GM23338 (cell line): ENCODE results near the gene CASTOR1. TPM values are rescaled to one million over a fixed set of nuclear protein-coding genes. Genes with fewer than 3 reads are reported as not detected.

ENCODE experiments used
- ATAC-seq: fragments of 200-7000 bp; cut with Tn5 transposase; 3 replicates; pipeline ENCODE4 v1.9.1; 2020
- DNase-seq: peaks from one replicate; pipeline ENCODE4 v3.0.0-alpha.2; 2015; ENCODE audit warnings: low spot score
- H2AFZ ChIP-seq: fragments of 200-600 bp; sonication (generic); 2 replicates; pipeline ENCODE4 v1.8.0; 2016; ENCODE audit warnings: antibody characterized with exemption, mild to moderate bottlenecking, moderate library complexity
- H3F3A ChIP-seq: fragments of 200-600 bp; sonication (generic); replicated peaks from 2 replicates; pipeline ENCODE4 v1.8.0; 2017; ENCODE audit warnings: antibody characterized with exemption, mixed run types, low read depth
- H3K27ac ChIP-seq: fragments of 200-600 bp; sonication (generic); 2 replicates; pipeline ENCODE4 v1.6.1; 2016; ENCODE audit warnings: low read depth
- H3K27me3 ChIP-seq: fragments of 200-600 bp; sonication (generic); 2 replicates; pipeline ENCODE4 v1.8.0; 2016; ENCODE audit warnings: mild to moderate bottlenecking, mixed run types, moderate library complexity; ENCODE audit not compliant: insufficient read depth
- H3K36me3 ChIP-seq: fragments of 200-600 bp; sonication (generic); 2 replicates; pipeline ENCODE4 v1.8.0; 2016; ENCODE audit warnings: mild to moderate bottlenecking; ENCODE audit not compliant: insufficient read depth
- H3K4me1 ChIP-seq: fragments of 200-600 bp; sonication (generic); 2 replicates; pipeline ENCODE4 v1.8.0; 2016; ENCODE audit warnings: mild to moderate bottlenecking, moderate library complexity; ENCODE audit not compliant: insufficient read depth
- H3K4me2 ChIP-seq: fragments of 200-600 bp; sonication (generic); 2 replicates; pipeline ENCODE4 v1.7.1; 2017; ENCODE audit warnings: mixed run types
- H3K4me3 ChIP-seq: fragments of 200-600 bp; sonication (generic); 2 replicates; pipeline ENCODE4 v1.6.1; 2016; ENCODE audit warnings: mixed run types
- H3K79me2 ChIP-seq: fragments of 200-600 bp; sonication (generic); replicated peaks from 2 replicates; pipeline ENCODE4 v1.8.0; 2017; ENCODE audit warnings: mild to moderate bottlenecking; ENCODE audit not compliant: insufficient read depth
- H3K9me2 ChIP-seq: fragments of 200-600 bp; sonication (generic); 2 replicates; pipeline ENCODE4 v1.8.0; 2017; ENCODE audit not compliant: insufficient read depth
- H4K20me1 ChIP-seq: fragments of 200-600 bp; sonication (generic); replicated peaks from 2 replicates; pipeline ENCODE4 v1.8.0; 2017; ENCODE audit warnings: mild to moderate bottlenecking; ENCODE audit not compliant: insufficient read depth
- H3K27ac Mint-ChIP-seq: 2 replicates; pipeline ENCODE4 v1.8.0; 2020; ENCODE audit warnings: inconsistent platforms, mild to moderate bottlenecking, moderate library complexity, mixed read lengths
- H3K27me3 Mint-ChIP-seq: 3 replicates; pipeline ENCODE4 v1.8.0; 2022; ENCODE audit warnings: low read depth, mild to moderate bottlenecking, moderate library complexity, mixed read lengths, inconsistent platforms; ENCODE audit not compliant: insufficient read depth, poor library complexity
- H3K36me3 Mint-ChIP-seq: 3 replicates; pipeline ENCODE4 v1.8.0; 2021; ENCODE audit warnings: low read depth, mild to moderate bottlenecking, inconsistent platforms, moderate library complexity, mixed read lengths
- H3K4me1 Mint-ChIP-seq: 3 replicates; pipeline ENCODE4 v1.8.0; 2020; ENCODE audit warnings: mild to moderate bottlenecking, inconsistent platforms, mixed read lengths
- H3K4me3 Mint-ChIP-seq: 3 replicates; pipeline ENCODE4 v1.8.0; 2021; ENCODE audit warnings: moderate library complexity, mild to moderate bottlenecking, inconsistent platforms, mixed read lengths
- H3K9me3 Mint-ChIP-seq: 3 replicates; pipeline ENCODE4 v1.8.0; 2020; ENCODE audit warnings: moderate library complexity, mild to moderate bottlenecking, inconsistent platforms, mixed read lengths
- CREB1 ChIP-seq: fragments of 250-450 bp; sonication (Bioruptor Pico); IDR thresholded peaks from 2 replicates; pipeline ENCODE4 v1.5.0; 2020; ENCODE audit warnings: low read depth, mild to moderate bottlenecking, moderate library complexity
- EZH2phosphoT487 ChIP-seq: fragments of 200-600 bp; sonication (generic); IDR thresholded peaks from one replicate; pipeline ENCODE4 v1.8.1; 2018; ENCODE audit warnings: antibody characterized with exemption; ENCODE audit not compliant: unreplicated experiment
- JUNB ChIP-seq: IDR thresholded peaks from one replicate; pipeline ENCODE4 v1.6.1; 2016; ENCODE audit warnings: antibody characterized with exemption; ENCODE audit not compliant: unreplicated experiment
- NANOG ChIP-seq: IDR thresholded peaks from 2 replicates; pipeline ENCODE4 v1.6.1; 2016; ENCODE audit warnings: antibody characterized with exemption, borderline replicate concordance
- STAT1 ChIP-seq: IDR thresholded peaks from one replicate; pipeline ENCODE4 v1.6.1; 2016; ENCODE audit warnings: antibody characterized with exemption; ENCODE audit not compliant: unreplicated experiment
- ZNF114 ChIP-seq: fragments of 250-450 bp; sonication (Bioruptor Pico); IDR thresholded peaks from 2 replicates; pipeline ENCODE4 v1.5.0; 2020; ENCODE audit warnings: mild to moderate bottlenecking, moderate library complexity
- polyA plus RNA-seq: library from polyadenylated mRNA; unstranded; fragments of >200 nt; fragmentation: Nextera tagmentation; extraction: Ambion mirVana; gene quantifications from 2 replicates; pipeline ENCODE4 v1.2.1, GENCODE V29; 2016
- total RNA-seq: library from RNA; depleted of rRNA; stranded (reverse); fragments of >200 nt; shearing (Covaris generic); gene quantifications from 2 replicates; pipeline ENCODE4 v1.2.3, GENCODE V29; 2014
- TF ChIP-seq, protein P1 (sequence below), 2 experiments: fragments of 200-600 bp in 1 of 2; sonication (generic) in 1 of 2; conservative IDR thresholded peaks; 2 replicates each; pipeline versions ENCODE4 v1.5.1 to v1.6.1; 2016 to 2017; ENCODE audit warnings: antibody characterized with exemption in 2 of 2, low read depth in 2 of 2, mild to moderate bottlenecking in 2 of 2, moderate library complexity in 1 of 2
- TF ChIP-seq, protein P2 (sequence below): IDR thresholded peaks from one replicate; pipeline ENCODE4 v1.6.1; 2018; ENCODE audit warnings: antibody characterized with exemption; ENCODE audit not compliant: unreplicated experiment
- TF ChIP-seq, protein P3 (sequence below): fragments of 250-450 bp; sonication (Bioruptor Pico); IDR thresholded peaks from 2 replicates; pipeline ENCODE4 v1.5.0; 2020; ENCODE audit warnings: mild to moderate bottlenecking, moderate library complexity
- TF ChIP-seq, protein P4 (sequence below): IDR thresholded peaks from 2 replicates; pipeline ENCODE4 v1.6.1; 2016; ENCODE audit warnings: antibody characterized with exemption

The CASTOR1 gene
- total and polyA plus RNA-seq, 2 experiments from 2014 or later, result 11.3 to 23.2 TPM

DNA sequence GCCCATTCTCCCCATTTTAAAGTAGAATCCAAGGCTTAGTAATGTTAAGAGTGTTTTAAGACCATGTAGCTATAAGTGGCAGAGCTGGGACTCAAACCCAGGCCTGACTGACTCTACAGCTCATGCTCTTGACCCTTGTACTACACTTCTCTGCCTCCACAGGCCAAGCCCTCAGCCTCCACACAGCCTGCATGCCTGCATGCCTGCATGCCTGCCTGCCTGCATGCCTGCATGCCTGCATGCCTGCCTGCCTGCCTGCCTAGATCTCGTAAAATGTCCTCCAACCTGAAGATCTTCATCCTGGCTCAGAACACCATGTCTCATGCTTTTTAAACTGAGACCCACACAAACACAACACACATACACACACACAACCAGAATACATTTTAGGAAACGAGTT, 18.8 kb upstream of the CASTOR1 start (continued):
- TF ChIP-seq, protein P1, sequence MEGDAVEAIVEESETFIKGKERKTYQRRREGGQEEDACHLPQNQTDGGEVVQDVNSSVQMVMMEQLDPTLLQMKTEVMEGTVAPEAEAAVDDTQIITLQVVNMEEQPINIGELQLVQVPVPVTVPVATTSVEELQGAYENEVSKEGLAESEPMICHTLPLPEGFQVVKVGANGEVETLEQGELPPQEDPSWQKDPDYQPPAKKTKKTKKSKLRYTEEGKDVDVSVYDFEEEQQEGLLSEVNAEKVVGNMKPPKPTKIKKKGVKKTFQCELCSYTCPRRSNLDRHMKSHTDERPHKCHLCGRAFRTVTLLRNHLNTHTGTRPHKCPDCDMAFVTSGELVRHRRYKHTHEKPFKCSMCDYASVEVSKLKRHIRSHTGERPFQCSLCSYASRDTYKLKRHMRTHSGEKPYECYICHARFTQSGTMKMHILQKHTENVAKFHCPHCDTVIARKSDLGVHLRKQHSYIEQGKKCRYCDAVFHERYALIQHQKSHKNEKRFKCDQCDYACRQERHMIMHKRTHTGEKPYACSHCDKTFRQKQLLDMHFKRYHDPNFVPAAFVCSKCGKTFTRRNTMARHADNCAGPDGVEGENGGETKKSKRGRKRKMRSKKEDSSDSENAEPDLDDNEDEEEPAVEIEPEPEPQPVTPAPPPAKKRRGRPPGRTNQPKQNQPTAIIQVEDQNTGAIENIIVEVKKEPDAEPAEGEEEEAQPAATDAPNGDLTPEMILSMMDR (conservative IDR thresholded peaks at IDR 0.05; ENCODE audit: low read depth in 2 of 2), result no peak

DNA sequence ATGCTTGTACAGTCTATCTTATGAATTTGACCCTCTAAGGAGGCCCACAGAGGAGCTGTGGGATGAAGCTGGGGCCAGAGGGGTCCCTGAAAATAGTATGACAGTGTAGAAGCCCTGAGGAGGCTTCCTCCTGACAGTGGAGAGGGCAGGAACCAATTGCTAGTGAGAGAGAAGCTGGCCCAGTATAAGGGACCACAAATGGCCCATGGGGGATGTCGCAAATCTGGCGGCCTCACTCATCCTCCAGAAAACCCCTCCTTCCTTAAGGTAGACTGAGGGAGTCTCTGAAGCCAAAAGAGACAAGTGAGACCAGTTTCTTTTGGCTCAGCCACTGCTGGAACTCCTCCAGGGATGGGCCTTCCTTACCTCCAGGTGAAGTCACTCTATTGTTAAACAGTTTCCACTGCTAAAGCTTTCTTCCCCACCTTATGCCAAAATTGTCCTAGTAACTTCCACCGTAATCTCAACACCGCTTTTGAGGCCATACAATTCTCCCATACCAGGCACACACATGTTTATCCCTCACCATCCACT, 17.8 kb upstream of the CASTOR1 start:
- DNase-seq, result no peak
- no peak overlapping the region for H2AFZ ChIP-seq
- H3K9me2 ChIP-seq, result no peaks in the 10 kb centered on the region
- peaks cover 3% of the 10 kb centered on the region for H4K20me1 ChIP-seq
- H3K27ac ChIP-seq, result no peak overlapping the region
- no peak for ATAC-seq
- H3K27me3 Mint-ChIP-seq, result peaks cover 4% of the 10 kb centered on the region
- peaks cover 4% of the 10 kb centered on the region; the same call in 1 of the 2 replicates for H3K4me1 ChIP-seq
- no peaks in the 10 kb centered on the region for H3K36me3 ChIP-seq
- H3K36me3 Mint-ChIP-seq, result no peaks in the 10 kb centered on the region
- no peaks in the 10 kb centered on the region for H3K27me3 ChIP-seq
- no peaks in the 10 kb centered on the region for H3K9me3 Mint-ChIP-seq
- H3K4me2 ChIP-seq, result no peak overlapping the region
- H3K79me2 ChIP-seq, result no peaks in the 10 kb centered on the region
- peaks cover 11% of the 10 kb centered on the region for H3K4me1 Mint-ChIP-seq
- no peak overlapping the region for H3K4me3 Mint-ChIP-seq
- no peak overlapping the region for H3K4me3 ChIP-seq
- no peak overlapping the region for H3K27ac Mint-ChIP-seq
- no peaks in the 10 kb centered on the region for H3F3A ChIP-seq
- TF ChIP-seq STAT1, result no peak
- TF ChIP-seq, protein P2, sequence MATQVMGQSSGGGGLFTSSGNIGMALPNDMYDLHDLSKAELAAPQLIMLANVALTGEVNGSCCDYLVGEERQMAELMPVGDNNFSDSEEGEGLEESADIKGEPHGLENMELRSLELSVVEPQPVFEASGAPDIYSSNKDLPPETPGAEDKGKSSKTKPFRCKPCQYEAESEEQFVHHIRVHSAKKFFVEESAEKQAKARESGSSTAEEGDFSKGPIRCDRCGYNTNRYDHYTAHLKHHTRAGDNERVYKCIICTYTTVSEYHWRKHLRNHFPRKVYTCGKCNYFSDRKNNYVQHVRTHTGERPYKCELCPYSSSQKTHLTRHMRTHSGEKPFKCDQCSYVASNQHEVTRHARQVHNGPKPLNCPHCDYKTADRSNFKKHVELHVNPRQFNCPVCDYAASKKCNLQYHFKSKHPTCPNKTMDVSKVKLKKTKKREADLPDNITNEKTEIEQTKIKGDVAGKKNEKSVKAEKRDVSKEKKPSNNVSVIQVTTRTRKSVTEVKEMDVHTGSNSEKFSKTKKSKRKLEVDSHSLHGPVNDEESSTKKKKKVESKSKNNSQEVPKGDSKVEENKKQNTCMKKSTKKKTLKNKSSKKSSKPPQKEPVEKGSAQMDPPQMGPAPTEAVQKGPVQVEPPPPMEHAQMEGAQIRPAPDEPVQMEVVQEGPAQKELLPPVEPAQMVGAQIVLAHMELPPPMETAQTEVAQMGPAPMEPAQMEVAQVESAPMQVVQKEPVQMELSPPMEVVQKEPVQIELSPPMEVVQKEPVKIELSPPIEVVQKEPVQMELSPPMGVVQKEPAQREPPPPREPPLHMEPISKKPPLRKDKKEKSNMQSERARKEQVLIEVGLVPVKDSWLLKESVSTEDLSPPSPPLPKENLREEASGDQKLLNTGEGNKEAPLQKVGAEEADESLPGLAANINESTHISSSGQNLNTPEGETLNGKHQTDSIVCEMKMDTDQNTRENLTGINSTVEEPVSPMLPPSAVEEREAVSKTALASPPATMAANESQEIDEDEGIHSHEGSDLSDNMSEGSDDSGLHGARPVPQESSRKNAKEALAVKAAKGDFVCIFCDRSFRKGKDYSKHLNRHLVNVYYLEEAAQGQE, result no peak
- TF ChIP-seq, protein P3, sequence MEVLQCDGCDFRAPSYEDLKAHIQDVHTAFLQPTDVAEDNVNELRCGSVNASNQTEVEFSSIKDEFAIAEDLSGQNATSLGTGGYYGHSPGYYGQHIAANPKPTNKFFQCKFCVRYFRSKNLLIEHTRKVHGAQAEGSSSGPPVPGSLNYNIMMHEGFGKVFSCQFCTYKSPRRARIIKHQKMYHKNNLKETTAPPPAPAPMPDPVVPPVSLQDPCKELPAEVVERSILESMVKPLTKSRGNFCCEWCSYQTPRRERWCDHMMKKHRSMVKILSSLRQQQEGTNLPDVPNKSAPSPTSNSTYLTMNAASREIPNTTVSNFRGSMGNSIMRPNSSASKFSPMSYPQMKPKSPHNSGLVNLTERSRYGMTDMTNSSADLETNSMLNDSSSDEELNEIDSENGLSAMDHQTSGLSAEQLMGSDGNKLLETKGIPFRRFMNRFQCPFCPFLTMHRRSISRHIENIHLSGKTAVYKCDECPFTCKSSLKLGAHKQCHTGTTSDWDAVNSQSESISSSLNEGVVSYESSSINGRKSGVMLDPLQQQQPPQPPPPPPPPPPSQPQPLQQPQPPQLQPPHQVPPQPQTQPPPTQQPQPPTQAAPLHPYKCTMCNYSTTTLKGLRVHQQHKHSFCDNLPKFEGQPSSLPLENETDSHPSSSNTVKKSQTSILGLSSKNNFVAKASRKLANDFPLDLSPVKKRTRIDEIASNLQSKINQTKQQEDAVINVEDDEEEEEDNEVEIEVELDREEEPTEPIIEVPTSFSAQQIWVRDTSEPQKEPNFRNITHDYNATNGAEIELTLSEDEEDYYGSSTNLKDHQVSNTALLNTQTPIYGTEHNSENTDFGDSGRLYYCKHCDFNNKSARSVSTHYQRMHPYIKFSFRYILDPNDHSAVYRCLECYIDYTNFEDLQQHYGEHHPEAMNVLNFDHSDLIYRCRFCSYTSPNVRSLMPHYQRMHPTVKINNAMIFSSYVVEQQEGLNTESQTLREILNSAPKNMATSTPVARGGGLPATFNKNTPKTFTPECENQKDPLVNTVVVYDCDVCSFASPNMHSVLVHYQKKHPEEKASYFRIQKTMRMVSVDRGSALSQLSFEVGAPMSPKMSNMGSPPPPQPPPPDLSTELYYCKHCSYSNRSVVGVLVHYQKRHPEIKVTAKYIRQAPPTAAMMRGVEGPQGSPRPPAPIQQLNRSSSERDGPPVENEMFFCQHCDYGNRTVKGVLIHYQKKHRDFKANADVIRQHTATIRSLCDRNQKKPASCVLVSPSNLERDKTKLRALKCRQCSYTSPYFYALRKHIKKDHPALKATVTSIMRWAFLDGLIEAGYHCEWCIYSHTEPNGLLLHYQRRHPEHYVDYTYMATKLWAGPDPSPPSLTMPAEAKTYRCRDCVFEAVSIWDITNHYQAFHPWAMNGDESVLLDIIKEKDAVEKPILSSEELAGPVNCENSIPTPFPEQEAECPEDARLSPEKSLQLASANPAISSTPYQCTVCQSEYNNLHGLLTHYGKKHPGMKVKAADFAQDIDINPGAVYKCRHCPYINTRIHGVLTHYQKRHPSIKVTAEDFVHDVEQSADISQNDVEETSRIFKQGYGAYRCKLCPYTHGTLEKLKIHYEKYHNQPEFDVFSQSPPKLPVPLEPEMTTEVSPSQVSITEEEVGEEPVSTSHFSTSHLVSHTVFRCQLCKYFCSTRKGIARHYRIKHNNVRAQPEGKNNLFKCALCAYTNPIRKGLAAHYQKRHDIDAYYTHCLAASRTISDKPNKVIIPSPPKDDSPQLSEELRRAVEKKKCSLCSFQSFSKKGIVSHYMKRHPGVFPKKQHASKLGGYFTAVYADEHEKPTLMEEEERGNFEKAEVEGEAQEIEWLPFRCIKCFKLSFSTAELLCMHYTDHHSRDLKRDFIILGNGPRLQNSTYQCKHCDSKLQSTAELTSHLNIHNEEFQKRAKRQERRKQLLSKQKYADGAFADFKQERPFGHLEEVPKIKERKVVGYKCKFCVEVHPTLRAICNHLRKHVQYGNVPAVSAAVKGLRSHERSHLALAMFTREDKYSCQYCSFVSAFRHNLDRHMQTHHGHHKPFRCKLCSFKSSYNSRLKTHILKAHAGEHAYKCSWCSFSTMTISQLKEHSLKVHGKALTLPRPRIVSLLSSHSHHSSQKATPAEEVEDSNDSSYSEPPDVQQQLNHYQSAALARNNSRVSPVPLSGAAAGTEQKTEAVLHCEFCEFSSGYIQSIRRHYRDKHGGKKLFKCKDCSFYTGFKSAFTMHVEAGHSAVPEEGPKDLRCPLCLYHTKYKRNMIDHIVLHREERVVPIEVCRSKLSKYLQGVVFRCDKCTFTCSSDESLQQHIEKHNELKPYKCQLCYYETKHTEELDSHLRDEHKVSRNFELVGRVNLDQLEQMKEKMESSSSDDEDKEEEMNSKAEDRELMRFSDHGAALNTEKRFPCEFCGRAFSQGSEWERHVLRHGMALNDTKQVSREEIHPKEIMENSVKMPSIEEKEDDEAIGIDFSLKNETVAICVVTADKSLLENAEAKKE, result no peak
- no peak for TF ChIP-seq ZNF114 (CRISPR knock-in tag)
- TF ChIP-seq CREB1 (CRISPR knock-in tag), result no peak
- TF ChIP-seq, protein P1 (conservative IDR thresholded peaks at IDR 0.05; ENCODE audit: low read depth in 2 of 2), result no peak
- TF ChIP-seq, protein P4, sequence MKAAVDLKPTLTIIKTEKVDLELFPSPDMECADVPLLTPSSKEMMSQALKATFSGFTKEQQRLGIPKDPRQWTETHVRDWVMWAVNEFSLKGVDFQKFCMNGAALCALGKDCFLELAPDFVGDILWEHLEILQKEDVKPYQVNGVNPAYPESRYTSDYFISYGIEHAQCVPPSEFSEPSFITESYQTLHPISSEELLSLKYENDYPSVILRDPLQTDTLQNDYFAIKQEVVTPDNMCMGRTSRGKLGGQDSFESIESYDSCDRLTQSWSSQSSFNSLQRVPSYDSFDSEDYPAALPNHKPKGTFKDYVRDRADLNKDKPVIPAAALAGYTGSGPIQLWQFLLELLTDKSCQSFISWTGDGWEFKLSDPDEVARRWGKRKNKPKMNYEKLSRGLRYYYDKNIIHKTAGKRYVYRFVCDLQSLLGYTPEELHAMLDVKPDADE, result no peak
- TF ChIP-seq EZH2phosphoT487, result no peak
- TF ChIP-seq JUNB, result no peak
- TF ChIP-seq NANOG, result no peak
